Stimulated activated CD4-positive, alpha-beta T cell treated with anti-CD3 and anti-CD28 coated beads, Interleukin-2, amount 100 ng/mL, for 4 hours (primary cell): Measurements from ENCODE around the gene PCSK1.

Experiments used
- DNase-seq: peaks from one replicate; pipeline ENCODE4 v3.0.0-alpha.2; 2020; ENCODE audit warnings: low read depth

PCSK1 gene

DNA sequence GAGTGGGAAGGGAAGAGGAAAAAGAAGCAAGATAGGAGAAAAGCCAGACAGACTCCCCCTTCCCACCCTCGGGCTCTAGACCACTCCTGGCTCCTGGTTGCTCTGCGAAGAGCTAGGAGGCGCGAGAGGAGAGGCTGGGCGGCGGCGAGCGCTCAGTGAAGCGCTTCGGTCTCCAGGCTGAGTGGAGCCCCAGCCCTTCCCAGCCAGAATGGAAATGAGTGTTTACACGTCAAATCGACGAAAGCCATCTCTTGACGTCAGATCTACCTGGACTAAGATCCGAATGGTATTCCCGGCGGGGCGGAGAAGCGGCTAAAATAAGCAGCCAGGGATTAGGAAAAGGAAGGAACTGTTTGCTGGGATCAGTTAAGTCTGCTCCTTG, at the start of gene PCSK1:
Gene PCSK1, minus strand, starts transcription at position 183 of the 382 bp plus-strand sequence. CDS start 206 bp downstream, outside the sequence.
- no peak for DNase-seq

DNA sequence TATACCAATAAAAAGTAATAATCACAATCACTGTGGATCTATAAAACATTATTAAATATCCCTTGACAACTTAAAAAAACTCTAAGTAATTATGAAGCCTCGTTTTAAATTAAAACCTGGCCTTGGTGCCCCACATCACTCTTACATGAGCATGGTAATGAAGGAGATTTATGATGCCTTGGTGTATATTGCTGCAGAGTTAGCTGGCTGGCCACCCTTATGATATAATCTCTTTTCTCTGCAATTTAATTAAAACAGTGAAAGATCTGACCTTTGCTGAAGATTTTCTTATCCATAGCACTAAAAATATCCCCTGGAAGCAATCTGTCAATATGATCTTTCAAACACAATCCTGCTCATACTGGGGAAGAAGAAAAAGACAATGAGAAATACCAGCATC, 48.8 kb upstream of the PCSK1 start:
- no peak for DNase-seq

DNA sequence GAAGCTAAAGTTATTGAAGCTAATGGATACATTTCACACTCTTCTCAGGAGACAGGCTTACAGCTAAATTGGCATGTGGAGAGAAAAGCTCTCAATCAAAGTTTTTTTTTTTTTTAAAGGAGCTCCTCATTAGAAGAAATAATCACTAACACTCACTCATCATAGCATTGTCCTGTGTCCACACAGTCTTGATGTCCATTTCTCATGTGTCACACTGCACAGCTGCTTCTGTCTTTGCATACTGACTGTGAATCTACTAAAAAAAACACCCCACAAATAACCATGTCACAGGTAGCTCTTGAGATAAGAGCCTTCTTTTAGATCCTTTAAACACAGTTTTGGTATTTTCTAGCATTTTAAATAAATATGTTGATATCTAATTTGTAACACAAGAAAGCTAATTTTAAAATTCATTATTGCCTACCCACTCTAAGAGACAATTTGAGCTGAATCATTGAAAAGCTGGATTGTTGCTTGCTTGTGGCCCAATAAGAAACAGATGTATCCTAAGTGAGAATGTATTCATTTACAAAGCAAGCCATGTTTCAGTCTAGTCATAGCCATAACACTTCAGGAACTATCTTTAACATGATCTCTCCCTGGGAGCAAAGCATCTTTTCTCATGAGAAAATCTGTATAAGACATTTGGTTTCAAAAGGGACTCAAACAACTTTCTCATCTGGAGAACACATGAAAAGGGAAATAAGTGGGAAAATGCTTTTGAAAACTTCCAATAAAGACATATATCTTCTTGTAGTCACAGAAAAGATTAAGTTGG, 48.1 kb upstream of the PCSK1 start:
- no peak for DNase-seq

- no peak for DNase-seq
These were observed 45.9 kb upstream of the PCSK1 start for GRCh38 chr5:96478983-96479382.

DNA sequence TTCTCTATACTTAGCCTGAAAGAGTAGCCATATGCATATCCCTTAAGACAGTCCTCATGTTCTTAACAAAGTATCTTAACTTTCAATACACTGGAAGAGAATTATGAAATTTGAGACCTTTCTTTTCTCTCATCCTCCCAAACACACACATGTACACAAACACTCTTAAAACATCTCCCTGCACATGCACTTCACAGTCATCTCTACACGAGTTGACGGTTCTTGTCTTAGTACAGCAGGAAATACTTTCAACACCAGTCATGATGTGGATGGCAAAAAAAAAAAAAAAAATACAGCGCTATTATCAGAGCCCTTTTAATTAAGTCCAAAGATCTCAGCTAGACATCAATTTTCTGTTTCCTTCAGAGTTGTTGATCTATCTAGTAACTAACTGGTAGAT, 43.6 kb upstream of the PCSK1 start:
- no peak for DNase-seq

GRCh38 chr5:96474073-96474472, 41.0 kb upstream of the PCSK1 start:
- DNase-seq, result no peak

DNA sequence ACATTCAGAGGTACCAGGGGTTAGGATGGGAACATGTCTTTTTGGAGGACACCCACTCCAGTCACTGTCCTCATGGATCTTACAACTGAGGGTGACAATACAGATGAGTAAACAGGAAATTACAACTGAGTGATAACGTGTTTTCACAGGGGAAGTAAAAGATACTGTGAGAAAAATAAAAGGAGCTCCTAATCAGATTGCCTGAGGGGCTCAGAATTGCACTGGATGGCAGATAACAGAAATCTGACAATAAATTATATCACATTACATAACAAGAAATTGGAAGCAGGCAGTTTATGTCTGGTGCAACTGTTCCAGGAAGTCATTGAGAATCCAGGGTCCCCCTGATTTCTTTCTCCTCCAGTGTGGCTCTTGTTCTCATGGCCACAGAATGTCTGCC, 40.1 kb upstream of the PCSK1 start:
- no peak for DNase-seq

DNA sequence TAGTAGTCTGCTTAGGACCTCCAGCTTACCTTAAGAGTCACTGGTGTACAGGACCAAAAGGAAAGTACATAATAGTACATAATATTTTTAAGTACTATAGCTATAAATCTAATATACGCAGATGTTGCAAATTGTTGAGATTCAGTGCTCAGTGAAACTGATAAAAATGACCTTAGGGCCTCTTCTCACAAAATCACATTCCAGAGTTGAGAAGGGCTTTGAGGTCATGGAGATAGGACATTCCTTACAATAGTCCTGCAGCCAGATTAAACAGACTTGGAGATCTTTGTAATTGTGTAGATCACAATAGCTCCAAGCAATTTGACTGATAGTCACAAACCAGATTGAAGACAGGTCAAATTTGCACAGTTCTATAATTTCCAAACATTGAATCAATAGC, 37.7 kb upstream of the PCSK1 start:
- no peak for DNase-seq

- no peak for DNase-seq
These were observed 35.9 kb upstream of the PCSK1 start for GRCh38 chr5:96468956-96469355.

DNA sequence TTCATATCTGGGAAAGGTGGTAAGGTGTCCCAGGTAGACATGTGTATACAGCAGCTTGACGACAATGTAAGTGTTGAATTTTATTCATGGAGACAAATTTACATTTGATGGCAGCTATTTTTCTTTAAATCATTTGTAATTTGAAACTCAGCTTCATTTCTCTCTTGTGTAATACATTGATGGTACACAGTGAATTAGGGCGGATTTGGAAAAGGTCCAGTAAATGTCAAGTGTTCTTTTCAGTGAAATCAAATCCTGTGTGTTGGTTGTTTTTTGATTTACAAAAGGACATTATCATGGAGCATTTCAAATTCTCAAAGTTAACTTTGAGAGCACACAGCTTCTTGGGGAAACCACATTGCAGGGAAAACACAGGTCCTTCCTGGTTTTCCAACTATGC, 30.0 kb upstream of the PCSK1 start:
- no peak for DNase-seq

GRCh38 chr5:96459313-96460121, 26.5 kb upstream of the PCSK1 start:
- no peak for DNase-seq

DNA sequence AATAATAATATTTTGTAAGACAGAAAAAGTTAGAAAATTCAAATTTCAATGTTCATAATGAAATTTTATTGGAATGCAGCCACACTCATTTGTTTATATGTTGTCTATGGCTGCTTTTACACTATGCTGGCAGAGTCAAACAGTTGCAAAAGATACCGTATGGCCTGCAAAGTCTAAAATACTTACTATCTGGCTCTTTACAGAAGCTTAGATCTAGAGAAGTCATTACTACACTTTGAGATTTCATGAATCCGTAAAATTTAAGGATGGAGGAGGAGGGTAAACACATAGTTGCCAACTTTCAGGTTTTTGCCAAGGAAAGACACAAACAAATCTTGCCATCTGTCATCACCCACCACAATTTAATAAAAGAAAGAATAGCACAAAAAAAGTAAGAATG, 25.1 kb upstream of the PCSK1 start:
- DNase-seq, result no peak

GRCh38 chr5:96455789-96456188, 22.7 kb upstream of the PCSK1 start:
- DNase-seq, result no peak

DNA sequence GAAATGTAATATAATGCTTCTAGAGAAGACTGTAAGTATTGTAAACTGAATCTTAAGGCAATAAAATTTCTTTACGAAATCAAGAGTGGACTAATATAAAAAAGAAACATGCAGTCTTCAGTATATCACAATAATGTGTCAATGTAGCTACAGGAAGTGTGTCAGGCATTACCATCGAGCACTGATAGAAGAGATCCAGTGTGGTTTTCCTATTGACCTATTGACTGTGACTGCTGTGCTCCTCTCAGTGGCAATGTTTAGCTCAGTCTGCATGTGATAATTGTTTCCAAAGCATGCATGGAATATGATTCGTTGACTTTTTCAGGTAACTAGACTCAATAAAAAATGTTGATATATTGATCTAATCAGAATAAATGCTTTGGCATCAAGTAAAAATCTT, 20.3 kb upstream of the PCSK1 start:
- no peak for DNase-seq

- no peak for DNase-seq
These were observed 14.9 kb upstream of the PCSK1 start for GRCh38 chr5:96447949-96448348.

DNA sequence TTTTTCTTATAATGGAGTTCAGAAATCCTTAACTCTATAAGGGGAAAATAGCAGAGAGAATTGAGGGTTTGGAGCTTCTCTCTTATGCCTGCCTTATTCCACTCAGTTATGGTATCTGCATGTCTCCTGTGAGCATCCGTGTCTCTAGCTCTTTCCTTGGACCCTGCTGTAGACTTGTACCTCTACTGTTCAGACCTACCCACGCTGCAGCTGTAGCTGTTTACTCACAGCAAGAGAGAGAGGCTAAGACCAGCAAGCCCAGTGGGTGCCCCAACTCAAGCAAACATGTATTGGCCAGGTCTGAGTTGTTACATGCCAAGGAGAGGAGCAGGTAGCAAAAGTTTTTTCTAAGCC, 7.1 kb upstream of the PCSK1 start:
- no peak for DNase-seq

- no peak for DNase-seq
These were observed 6.6 kb upstream of the PCSK1 start for GRCh38 chr5:96439477-96440184.

- DNase-seq, result no peak
These were observed 1.2 kb upstream of the PCSK1 start for GRCh38 chr5:96434201-96434645.

DNA sequence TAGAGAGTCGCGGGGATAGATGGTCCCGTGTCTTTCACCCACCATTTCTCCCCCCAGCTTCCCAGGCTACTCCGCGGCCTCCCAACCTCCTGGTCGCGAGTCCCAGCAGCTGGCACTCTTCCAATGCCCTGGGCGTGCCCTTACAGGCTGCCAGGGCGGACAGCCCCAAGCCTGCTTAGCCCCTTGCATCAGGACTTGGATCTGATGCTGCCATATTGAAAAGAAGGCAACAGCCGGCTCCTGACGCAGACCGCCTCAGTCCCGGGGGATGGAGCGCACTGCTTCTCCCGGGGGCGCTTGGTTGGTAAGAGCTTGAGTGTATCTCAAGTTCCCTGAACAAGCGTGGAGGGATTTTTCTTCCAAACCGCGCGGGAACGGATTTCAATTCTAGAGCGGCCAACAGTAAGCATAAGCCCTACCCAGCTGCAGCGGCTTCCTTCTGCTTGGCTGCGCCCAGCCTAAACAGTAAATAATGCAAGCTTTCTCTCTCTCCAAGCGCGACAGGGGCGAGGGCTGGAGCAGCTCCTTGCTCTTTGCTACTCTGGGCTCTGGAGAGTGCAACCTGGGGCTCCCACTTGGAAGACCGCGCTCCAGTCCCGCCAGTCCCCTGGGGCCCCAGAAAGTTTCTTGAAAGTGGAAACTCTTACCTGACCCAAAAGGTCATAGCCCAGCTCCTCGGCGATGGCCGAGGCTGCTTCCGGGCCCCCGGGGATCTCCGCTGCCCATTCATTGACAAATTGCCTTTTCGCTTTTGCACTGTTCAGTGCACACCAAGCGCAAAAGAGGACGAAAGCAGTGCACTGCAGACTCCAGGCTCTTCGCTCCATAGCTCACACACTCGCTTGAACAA, 607 bp downstream of the PCSK1 start:
- no peak for DNase-seq

DNA sequence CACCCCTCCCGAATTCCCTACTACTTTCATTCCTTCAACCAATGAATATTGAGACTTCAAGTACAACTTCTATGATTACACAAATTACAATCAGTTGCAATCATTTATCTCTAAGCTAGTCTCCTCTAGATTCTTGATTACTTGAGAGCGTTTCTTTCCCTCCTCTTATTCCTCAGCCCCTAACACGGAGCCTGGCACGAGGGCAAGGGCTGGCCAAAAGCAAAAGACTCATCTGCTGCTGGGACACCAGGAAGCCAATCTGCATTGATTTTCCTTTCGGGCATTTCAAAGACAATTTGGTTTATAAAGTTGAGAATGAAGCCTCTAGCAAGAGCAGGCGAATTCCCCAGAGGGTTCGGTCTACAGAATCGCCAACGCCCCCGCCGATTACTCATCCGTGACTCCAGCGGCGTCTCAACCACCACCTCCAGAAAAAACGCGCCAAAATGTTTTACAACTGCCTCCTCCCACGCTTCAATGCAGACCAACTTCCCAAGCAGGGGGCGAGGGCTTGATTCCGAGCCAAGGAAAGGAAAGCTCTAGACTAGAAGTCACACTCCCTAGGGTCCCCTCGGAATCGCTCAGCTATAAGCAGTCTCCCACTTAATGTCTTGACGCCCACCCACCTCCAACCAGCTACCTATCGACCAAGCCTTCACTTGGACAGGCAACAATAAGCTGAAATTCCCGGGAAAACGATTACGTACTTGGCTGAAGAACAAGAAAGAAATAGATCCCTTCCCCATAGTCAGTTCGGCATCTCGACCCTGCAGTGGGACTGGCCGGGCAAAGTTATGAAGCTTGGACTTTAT, 1.5 kb downstream of the PCSK1 start:
- DNase-seq, result no peak

GRCh38 chr5:96427824-96428223, 5.2 kb downstream of the PCSK1 start:
- DNase-seq, result no peak
